Measurements from ENCODE around the gene KCNQ1OT1.

Gene KCNQ1OT1

DNA sequence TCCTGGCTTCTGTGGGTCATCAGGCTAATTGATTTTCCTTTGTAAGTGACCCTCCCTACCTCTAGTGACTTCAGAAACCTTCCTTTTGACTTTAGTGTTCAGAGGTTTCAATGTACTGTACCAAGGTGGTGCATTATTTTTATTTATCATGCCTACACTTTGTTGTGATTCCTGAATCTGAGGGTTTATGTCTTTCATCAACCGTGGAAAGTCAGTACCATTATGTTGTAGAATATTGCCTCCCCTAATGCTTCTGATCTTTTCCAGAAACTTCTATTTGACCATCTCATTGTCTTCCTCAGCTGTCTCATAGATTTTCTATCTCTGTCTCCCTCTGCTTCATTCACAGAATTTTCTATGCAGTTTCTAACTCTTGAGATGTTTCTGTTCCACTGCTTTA is 105.5 kb downstream of the KCNQ1OT1 start:
- no peak for DNase-seq (ENCODE audit: low read depth in 2 of 2)

DNA sequence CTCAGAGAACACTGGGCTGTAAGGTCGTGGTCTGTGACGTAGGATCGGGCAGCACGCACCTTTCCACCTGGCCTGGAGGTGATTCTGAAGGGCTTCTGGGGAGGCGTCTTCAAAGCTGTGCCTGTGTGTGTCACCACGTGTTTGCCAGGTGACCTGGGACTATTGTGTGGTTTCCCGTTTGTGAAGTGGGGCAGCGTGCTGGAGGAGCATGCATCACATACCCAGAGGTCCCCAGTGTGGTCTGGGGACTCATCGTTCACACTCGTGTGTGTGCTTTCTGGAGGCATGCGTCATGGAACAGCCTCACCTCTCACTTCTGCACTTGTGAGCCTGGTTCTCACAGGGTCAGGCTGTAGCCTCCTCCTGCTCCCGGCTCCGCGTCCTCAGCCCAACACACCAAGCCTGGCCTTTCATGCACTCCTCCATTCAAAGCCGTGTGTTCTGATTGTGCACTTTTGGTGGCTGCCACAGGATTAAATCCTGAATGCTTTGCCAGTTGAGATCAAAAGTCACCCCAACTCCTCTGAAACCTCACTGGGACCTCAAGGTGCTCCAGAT is 106.3 kb downstream of the KCNQ1OT1 start:
- DNase-seq (ENCODE audit: low read depth in 2 of 2) = no peak

- DNase-seq (ENCODE audit: low read depth in 2 of 2) = no peak
These were observed 107.0 kb downstream of the KCNQ1OT1 start for GRCh38 chr11:2592559-2593392.

DNA sequence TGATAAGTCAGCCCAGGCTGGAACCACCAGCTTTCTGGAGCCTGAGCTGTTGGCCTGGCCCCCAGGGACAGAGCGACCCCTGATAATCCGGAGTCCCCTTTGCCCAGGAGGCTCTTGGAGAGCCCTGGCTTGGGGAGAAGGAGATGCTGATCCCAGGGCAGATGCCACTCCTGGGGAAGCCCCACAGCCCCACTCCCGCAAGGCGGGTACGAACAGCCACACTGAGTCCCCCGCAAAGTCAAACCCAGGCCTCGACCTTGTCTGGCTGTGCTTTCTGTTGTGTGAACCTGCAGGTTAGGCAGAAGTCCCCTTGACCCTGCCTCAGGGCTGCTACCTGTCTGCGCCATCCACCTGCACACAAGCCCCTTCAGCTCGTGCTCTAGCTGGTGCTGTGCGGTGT is 108.0 kb downstream of the KCNQ1OT1 start:
- DNase-seq (ENCODE audit: low read depth in 2 of 2) = no peak

- no peak for DNase-seq (ENCODE audit: low read depth in 2 of 2)
These were observed 108.6 kb downstream of the KCNQ1OT1 start for GRCh38 chr11:2590965-2591754.

DNA sequence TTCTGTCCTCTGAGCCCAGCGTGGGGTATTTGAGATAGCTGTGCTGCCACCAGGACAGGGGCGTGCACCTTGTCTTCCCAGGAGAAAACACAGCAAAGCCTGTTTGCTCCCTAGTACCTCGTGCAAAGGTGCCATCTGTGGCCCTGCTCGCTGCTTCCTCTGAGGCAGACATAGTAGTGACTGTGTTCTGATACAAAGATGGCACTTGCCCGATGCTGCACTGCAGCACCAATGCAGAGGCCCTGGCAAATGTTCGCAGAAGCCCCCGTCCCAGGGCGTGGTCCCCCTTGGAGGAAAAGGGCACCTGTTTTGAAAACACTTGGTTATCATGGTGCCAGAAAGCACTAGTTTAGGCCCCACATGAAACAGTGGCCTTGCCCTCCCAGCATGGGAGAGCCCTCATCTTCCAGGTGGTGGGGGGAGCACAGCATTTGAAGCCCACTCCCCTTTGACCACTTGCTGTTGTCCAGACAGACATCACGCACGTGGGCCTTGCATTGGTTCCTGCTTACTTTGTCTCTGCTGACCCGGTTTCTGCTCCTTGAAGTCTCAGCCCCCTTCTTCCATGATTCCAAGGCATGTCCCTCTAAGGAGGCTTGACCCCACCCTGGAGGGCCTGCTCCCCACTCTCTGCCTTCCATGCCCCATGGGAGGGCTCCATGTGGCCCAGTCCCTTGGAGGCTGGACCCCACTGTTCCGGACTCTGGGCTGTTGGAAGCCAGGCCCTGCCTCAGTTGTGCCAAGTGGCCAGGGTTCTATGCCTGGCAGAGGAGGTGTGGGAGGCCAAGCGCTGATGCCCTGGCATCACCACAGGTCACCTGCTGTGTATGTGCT is 109.4 kb downstream of the KCNQ1OT1 start:
- no peak for DNase-seq (ENCODE audit: low read depth in 2 of 2)

- no peak for DNase-seq (ENCODE audit: low read depth in 2 of 2)
These were observed 110.3 kb downstream of the KCNQ1OT1 start for GRCh38 chr11:2589538-2589934.

DNA sequence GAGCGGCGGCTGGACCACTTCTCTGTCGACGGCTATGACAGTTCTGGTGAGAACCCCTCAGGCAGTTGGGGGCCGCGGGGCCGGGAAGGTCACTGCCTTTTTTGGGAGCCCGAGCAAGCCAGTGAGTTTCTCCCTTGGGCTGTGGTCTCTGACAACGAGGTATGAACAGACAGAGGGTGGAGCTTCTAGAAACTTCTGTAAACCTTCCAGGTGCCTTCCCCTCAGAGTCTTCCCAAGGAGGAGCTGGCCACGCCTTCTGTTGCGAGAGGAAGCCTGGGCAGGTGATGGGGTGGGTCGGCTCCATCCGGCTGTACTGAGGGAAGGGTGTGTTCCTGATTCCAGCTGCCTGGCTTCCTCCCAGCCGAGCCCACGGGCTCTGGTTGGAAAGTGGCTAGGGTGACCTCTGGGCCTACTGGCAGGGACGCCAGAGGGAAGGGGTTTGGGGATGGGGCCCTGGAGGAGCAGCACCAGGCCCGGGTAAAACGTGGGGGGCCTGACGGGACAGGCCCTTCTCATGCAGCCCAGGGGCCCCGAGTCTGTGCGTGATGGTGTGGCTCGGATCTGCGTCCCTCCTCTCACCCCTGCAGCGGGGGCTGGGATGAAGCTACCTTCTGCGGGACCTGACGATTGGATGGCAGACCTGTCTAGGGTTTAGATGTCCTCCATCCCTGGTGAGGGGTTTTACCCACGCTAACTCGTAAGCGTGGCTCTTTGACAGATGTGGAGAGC is 110.8 kb downstream of the KCNQ1OT1 start:
- DNase-seq (ENCODE audit: low read depth in 2 of 2) = no peak

GRCh38 chr11:2587976-2588748 is 111.6 kb downstream of the KCNQ1OT1 start:
- DNase-seq (ENCODE audit: low read depth in 2 of 2) = no peak

GRCh38 chr11:2587132-2587930 is 112.5 kb downstream of the KCNQ1OT1 start:
- DNase-seq (ENCODE audit: low read depth in 2 of 2) = no peak

DNA sequence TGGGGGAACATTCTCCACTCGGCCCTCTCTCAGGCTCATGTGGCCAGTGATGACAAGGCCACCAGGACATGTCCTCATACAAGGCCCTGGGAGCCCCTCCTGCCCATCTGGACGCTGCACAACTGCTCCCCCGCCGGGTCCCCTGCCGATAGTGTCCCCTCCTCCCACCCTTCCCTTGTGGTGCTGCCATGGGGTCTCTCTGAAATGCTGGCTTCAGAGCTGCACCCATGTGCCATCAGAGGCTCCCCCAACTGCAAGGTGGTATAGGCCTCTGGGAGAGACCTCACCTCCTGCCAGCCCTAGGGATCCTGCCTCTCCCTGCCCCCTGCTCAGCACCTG is 113.0 kb downstream of the KCNQ1OT1 start:
- no peak for DNase-seq (ENCODE audit: low read depth in 2 of 2)

- no peak for DNase-seq (ENCODE audit: low read depth in 2 of 2)
These were observed 113.6 kb downstream of the KCNQ1OT1 start for GRCh38 chr11:2586087-2586792.

- no peak for DNase-seq (ENCODE audit: low read depth in 2 of 2)
These were observed 114.2 kb downstream of the KCNQ1OT1 start for GRCh38 chr11:2585566-2586086.

DNA sequence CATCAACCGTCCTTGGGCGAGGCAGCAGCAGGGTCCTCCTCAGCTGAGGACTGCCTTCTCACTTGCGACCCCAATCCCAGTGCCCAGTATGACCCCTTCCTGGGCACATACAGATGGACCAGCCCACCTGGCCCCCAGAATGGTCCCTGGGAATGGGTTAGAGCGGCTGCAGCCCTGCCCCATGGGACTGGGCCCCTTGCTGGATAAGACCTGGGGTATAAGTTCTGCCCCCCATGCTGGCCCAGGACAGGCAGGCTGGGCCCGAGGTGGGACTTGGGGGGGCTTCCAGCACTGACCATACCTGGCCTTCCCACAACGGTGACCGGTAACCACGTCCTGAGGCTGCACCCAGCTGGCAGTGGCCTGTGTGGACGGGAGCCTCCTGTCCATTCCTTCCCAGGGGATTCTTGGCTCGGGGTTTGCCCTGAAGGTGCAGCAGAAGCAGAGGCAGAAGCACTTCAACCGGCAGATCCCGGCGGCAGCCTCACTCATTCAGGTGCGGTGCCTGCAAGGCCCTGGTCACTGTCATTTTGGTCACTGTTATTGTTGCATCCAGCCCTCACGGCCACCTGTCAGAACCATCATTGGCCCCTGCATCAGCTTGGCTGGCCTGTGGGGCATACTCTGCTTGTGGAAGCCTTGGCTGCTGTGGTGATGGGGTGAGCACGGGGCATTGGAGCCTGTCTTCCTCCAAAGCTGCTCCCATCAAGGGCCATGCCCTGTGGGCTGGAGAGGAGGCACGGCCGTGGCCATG is 114.8 kb downstream of the KCNQ1OT1 start:
- DNase-seq (ENCODE audit: low read depth in 2 of 2) = no peak

GRCh38 chr11:2584434-2584811 is 115.4 kb downstream of the KCNQ1OT1 start:
- no peak for DNase-seq (ENCODE audit: low read depth in 2 of 2)

GRCh38 chr11:2583605-2583958 is 116.2 kb downstream of the KCNQ1OT1 start:
- no peak for DNase-seq (ENCODE audit: low read depth in 2 of 2)

DNA sequence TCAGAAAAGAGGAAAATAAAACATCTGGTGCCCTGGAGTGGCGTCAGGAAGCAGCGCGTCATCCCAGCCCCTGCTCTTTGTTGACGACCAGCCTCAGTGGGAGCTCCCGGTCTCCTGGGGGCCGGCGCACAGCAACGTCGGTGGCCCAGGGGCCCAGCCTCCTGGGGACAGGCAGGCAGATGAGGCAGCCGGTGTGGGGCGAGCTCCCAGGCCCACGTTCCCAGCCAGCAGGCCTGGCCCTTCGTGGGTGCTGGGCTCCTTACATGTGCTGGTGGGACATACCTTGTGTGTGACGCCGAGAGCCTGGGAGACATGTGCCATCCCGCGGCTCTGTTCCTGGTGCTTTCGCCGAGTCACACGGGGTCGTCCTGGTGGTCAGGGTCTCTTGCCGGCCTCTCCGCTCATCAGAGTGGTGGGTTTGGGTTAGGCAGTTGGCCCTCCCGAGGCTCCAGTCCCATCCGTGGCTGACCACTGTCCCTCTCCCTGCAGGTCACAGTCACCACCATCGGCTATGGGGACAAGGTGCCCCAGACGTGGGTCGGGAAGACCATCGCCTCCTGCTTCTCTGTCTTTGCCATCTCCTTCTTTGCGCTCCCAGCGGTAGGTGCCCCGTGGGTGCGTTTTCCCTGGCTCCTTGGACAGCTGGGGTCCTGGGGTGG is 116.7 kb downstream of the KCNQ1OT1 start:
- DNase-seq (ENCODE audit: low read depth in 2 of 2) = no peak
